Stimulated activated CD8-positive, alpha-beta memory T cell treated with anti-CD3 and anti-CD28 coated beads, Interleukin-7, amount 100 ng/mL, for 48 hours (primary cell): Measurements from ENCODE around the gene HIVEP2.

Source experiments
- DNase-seq, 2 donors: peaks; one replicate each; pipeline ENCODE4 v3.0.0-alpha.2; 2020; ENCODE audit warnings: low read depth in 1 of 2; ENCODE audit errors: extremely low read depth in 1 of 2

Gene HIVEP2

DNA sequence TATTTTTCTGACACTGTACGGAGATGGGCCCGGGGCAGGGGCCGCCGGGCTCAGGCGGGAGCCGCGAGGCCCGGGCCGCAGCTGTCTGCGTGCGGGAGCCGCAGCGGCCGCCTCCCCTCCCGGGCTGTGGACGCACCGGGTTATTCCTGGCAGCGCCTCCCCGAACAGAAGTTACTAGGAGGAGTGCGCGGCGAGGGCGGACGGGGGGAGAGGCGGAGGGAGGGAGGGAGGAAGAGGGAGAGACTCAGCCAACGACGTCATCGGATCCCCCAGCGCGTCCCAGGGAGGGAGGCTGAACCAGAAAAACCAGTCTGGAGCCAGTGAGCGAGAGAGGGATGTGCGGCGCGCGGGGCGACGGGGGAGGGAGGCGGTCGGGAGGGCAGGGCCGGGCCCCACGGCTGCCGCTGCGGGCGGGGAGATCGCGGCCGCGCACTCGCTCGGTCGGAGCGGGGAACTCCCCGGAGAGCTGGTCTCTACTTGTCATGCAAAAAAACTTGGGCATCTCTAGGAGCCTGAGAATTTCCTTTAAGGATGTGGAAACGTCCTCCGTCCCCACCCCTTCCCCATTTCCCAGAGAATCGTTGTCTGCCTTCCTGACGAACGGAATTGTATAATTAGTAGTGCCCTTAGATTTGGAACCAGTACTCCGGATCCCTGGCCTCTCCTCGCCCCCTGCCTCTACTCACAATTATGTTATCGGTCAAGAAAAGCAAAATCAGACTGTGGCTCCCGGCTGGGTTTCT lies 1.4 kb upstream of the HIVEP2 start:
- DNase-seq: peak; percentile 81 to 89

DNA sequence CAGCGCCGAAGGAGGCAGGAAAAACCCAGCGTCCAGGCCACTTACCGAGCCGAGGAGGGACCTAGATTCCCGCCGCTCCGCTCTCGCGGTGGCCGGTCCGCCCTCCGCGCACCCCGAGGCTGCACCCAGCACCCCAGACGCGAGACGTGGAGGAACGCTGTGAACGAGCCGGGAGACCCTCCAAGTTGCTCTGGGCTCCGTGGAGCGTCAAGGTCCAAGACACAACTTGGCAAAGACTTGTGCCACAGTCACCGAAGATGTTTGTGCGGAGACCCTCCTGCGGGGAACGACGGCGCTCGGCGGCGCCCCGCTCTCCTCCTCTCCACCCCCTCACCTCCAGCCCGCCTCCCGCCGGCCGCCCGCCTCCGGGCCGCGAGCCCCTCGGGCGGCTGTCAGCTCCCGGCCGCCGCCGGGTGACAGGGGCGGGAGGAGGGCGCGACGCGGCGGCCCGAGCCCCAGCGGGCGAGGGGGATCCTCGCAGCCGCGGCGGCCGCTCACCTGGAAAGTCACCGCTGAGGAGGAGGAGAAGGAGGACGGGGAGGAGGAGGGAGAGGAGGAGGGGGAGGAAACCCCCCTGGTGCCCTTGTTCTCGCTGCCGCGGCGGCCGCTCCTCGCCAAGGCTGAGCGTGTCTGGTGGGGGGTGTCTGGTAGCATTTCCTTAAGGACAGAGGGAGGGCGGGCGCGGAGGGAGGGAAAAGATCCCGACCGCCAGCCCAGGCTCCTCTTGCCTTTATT lies 637 bp upstream of the HIVEP2 start:
- DNase-seq: peak; percentile 29 to 33

DNA sequence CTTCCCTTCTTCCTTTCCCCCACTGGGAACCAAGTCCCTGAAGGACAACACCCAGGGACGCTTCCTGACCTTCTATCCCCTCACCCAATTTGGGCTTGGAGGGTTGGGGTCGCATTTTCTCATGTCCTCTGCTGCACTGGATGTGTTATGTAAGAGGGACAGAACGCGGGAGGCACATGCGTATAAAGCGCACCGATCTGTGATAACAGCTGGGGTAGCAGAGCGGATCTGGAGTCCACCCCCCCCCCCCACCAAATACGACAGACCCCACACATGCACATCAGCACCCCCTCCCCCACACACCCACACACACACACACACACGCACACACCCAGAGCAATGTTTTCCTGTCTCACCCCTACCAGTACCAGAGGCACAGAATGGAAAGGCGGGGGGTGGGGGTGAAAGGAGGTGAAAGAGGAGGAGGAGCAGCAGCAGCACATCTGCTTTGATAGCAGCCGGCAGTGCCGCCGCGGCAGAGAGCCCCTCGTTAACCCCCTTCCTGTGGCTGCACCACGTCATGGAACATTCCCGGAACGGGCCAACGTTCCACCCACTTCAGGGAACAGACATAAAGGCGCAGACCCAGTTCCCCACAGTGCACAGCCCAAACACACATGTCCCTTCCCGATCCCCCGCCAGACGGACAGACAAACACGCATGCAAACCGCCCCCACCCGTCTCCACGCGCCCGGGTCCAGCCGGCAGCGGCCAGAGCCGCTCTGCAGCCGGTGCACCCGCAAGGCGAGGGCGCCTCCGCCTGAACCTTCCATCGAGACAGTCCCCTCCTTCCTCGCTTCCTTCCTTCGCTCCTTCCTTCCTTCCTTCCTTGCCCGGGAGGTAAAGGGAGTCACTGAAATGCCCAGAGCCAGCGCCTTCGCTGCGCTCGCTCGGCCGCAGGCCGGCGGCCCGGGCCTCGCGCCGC lies 590 bp downstream of the HIVEP2 start:
- peak; percentile 90 to 94 for DNase-seq

DNA sequence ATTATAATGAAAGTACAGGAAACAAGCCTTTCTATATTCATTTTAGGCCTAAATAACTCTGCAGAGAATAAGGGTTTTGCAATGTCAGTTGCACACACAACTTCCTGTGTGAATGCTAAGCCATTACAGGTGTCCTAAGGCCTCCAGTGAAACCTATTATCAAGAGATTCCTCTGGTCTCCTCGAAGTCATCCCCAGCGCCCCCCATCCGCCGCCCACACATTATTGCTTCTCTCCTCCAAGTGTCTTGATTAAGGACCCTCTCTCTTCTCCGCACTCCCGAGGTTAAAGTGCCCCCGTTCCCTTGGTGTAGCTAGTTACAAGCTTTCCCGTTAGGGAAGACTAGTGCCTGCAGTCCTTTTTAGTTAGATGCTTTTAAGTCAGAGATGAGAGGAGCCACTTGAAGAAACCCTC lies 1.3 kb downstream of the HIVEP2 start:
- DNase-seq: peak in 1 of 2 donors; percentile 11

DNA sequence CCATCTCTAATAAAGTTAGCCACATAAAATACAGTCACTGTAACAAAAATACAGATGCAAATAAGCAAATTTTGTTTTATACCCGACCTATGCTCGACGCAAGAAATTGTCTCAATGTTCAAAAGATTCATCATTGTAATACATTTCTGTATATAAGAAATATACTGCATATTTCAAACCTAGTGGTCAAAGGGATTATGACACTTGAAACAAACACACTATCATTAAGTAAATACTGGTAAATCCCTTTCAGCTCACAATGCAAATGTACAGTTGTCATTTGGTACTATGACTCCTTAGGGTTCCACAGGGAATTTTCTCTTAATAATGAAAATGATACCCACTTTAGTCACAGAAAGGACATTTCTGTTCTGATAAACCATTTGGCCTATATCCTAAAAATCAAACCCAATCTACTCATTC lies 2.2 kb downstream of the HIVEP2 start:
- no peak for DNase-seq

DNA sequence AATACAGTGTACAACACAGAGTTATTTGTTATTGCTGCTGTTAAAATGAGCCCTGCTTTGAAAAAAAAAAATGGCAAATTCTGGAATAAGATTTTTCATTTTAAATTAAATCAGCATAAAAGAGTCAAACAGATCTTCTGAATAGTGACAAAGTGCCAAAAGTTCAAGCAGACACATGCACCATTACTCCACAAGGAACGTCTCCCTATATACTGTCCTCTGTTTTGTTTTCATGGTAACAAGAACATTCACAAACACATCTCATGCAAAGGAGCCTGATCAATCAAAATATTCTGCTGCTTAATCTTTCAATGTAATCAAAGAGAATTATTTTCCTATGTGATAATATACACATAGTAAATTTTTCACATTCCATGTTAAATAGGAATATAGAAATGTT lies 2.7 kb downstream of the HIVEP2 start:
- DNase-seq: no peak

DNA sequence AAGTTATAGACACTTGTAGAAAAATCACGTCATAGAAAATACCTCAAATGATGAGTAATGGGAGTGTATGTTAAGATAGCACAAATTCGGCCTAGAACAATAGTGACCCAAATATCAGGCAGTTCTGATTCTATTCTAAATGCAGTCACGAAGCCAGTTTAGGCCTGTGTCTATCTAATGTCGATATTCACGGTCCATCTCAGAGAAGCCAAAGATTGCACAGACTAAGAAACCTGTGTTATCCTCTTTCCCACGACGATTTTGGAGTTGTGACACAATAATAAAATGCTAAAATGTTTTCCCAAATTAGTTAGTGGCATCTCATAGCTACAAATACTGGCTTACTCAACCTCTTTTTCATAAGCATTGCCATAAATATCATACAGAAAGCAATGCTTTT lies 4.0 kb downstream of the HIVEP2 start:
- no peak for DNase-seq

DNA sequence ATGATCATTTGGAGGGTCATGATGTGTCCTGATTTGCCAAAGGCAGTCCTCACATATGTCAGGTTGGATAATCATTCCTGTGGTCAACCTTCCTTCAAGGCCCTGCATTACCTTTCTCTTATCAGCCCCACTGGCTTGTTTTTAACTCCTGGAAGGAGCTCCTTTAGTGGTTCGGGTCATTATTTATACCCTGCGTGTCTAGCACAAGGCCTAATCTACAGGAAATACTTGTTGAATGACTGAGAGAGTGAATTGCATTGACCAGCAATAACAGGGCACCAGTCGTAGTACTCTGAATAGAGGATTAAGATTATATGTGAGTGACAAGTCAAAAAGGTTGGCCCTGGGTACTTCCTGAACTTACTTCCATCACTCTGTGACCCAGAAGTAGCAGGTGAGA lies 4.5 kb downstream of the HIVEP2 start:
- DNase-seq: no peak

DNA sequence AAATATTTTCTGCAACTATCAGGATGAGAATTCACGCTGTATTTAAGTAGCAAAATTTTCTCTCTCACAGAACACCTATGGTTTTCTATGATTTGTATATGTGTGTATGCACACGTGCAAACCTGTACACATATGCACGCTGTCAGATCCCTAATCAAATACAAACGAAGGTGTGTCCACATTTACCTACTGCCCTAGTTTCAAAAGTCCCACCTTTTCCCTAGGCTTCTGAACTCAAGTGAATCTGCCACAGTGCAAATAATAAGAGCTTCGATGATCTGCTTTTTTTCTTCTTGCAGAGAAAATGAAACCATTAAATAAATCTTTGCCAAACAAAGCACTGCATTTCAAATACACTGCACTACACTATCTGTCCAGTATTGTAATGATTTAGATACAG lies 6.5 kb downstream of the HIVEP2 start:
- no peak for DNase-seq

DNA sequence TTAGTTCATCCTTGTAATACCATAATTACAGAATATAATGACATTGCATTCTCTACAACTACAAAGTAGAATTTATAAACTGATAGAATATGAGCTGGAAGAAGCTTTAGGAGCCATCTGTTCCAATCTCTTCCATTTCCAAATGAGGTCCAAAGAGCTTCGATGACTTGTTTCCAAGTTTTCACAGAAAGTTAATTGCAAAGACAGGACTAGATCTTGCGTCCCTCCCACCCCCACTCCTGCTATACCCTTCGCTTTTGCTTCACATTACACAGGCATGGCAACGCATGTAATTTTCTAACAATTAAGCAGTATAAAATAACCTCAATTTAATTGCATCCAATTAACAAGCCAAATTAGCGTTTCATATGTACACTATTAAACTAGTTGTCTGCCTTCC lies 7.0 kb downstream of the HIVEP2 start:
- no peak for DNase-seq

DNA sequence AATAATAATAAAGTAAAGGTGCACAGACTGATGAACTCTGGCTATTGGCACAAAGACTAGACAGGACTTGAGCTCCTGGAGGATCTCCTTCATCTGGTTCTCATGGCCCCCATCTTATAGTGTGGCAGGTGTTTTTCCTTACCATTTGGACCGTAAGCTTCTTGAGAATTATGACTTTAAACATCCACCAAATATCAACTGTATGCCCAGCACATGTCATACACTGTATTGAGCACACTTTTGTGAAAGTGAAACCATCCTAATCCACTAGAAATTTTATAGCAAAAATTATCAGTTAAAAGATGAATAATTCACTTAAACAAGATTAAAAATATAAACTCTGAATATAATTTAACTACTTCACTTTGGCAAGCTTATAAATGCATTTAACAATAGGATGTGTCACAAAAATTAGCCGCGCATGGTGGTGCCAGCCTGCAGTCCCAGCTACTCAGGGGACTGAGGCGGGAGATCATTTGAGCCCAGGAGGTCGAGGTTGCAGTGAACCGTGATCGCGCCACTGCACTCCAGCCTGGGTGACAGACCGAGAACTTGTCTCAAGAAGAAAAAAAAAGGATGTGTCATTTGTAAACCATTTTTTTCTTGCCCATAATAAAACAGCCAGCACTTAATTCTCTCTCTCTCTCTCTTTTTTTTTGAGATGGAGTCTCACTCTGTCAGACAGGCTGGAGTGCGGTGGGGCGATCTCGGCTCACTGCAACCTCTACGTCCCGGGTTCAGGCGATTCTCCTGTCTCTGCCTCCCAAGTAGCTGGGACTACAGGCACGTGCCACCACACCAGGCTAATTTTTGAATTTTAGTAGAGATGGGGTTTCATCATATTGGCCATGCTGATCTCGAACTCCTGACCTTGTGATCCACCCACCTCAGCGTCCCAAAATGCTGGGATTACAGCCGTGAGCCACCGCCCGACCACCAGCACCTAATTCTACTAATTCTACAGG lies 9.1 kb downstream of the HIVEP2 start:
- no peak for DNase-seq

DNA sequence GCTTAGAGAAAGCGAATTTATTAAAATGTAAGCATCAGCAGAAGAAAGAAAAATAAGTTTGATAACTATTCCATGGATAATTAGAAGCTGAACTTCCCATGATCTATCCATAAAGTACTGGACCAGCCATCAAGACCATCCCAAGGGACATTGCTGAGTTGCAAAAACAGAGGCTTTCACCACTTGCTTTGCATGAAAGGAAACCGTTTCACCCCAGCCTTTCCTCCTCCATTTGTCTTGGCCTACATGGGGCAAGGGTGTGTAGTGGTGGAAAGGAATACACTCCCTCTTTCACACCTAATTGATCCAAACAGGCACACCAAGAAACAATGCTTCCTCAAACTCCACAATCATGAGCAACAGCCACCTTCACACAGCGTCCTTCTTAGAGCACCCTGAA lies 10.4 kb downstream of the HIVEP2 start:
- no peak for DNase-seq

DNA sequence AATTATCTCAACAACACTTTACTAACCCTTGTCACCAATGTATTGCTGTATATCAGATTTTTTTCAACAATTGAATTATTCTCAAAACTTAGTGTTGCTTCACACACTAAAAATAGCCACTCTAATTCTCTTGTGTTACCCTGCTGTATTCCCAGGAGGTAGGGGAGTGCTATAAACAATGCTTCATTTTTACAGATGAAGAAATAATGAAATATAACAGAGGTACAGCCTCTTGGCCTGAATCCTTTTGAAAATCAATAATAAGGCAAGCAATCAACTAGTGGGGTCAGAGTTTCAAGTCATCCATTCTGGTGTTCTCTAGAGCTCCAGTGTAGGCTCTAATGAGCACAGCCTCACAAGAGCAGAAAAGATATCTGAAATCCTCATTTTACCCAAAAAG lies 10.9 kb downstream of the HIVEP2 start:
- no peak for DNase-seq

DNA sequence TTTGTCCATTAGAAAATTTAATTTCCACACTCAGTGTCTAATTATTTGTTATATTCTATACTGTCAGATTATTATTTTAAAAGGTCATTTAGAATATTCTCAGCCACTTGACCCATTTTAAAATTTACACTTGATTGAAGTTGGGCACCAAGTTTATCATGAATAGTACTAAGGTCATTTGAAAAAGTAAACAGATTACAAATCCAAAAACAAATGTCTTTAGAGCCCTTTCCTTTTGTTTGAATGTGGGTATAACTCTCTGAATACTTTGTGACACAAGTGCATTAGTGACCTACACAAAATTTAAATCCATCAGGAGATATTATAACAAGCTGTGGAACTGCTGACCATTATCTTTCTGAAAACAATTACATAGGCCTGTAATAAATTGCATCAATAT lies 11.3 kb downstream of the HIVEP2 start:
- no peak for DNase-seq

DNA sequence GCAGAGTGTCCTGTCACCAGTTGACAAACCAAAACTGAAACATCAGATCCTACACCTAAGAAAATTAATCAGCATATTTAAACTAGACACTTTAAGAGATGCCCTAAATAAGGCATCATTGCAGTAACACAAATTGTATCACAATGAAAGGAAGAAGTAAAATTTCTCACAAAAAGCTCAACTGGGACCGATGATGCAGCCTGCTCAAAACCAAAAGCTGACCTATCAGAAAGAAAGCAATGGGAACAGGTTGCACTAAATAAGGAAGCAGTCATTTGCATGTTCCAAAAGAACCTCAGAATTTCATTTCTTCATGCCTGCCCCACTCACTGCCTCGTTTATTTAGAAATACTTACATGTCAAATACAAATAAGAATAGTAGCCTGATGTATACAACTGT lies 12.1 kb downstream of the HIVEP2 start:
- DNase-seq: no peak

DNA sequence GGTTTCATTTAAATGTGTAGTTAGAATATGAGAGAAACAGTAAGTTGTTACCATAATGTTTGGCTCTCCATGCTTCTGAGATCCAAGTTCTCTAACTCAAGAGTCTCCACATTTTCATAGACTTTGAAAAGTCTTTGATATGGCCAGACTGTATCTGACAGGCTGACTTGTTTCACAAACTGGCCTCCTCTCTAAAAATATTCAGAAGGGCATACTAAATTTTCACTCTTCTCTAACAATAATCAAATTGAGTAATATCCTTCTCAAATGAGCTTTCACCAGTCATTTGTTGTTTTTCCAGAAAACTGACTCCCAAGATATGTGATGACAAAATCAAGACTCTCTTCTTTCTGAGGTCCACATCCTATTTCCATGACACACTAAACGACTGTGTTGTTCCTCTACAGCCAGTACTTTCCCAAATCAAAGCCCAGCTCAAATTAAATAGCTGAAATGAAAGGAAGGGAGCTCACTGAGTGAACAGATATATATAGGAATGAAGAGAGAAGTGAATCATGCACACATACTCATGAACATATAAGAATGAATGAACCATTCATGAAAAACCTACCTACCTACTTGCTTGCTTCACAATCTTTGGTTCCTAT lies 15.1 kb downstream of the HIVEP2 start:
- no peak for DNase-seq

DNA sequence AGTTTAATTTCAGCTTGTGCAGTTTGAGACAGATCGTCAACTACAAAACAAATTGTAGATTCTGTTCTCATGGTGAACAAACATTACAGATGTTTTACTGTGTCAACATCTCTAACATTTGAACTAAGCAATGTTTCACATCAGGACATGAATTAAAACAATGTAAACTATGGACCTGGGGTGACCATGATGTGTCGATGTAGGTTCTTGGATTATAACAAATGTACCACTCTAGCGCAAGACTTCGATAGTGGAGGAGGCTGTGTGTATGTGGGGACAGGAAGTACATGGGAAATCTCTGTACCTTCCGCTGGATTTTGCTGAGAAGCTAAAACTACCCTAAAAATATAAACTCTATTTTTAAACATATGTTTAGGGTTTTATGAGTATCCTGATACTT lies 17.1 kb downstream of the HIVEP2 start:
- no peak for DNase-seq

DNA sequence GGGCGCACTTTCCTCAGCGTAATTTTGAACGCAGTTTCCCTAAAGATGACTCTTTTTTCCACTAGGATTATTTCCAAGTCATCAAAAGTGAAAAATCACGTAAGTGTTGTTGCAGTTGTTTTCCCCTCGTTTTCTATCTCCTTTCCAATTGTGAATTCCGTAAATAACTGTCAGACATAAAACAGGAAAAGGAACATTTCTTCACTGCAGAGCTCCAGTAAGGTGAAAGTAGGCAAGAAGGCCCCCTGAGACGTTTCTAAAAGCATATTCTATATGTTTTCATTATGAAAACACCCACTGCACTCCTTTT lies 17.8 kb downstream of the HIVEP2 start:
- no peak for DNase-seq

DNA sequence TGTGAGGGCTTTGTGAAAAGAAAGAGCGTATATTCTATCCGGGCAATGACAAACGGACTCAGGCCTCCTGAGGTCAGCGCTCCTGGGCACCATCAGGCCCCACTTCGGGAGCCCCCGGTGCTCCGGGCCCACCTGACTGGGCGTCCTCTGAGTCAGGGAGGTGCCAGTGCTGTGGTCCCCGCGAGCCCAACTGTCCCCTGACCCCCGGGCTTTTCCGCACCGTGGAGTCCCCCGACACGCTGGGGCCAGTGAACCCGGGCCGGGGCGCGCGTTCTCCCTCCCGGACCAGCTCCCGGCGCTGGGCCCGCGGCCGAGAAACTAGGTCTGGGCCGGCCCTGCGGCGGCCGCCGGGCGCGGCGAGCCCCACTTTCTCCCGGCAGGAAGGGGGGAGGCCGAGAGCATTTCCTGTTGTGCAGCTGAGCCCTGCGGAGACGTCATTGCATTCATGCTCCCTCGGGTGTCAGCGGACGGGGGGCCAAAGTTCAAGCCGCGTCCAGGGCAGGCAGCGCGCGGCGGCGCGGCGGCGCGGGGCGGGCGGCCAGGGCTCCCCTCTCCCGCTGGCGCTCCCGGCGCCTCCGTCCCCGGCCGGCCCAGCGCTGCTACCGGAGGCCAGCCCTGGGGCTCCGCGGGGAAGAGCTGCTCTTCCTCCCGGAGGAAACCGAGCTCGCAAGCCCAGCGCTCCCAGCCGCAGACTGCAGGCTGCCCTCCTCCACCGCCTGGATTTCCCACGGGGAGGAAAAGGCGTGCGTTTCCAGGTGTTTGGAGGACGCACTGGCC lies 18.3 kb downstream of the HIVEP2 start:
- peak; percentile 47 to 60 for DNase-seq

DNA sequence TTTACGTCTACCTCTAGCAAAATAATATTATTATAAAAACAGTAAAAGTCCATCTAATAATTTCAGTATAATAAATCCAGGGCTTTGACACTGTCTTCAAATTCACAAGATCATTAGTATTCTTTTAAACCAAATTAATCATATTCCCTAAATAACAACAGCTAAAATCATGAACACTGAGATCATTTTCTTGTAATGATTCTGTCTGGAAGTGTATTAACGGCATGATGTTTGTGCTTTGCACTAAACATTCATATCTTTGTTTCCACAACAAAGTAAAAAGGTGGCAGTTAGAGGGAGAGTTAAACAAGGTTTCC lies 18.8 kb downstream of the HIVEP2 start:
- no peak for DNase-seq
